Effector memory CD8-positive, alpha-beta T cell (primary cell): ENCODE results near the gene ABTB2.

Experiments used
- ATAC-seq: fragments of 150-1000 bp; cut with Tn5 transposase; replicated peaks from 2 replicates; pipeline ENCODE4 v1.10.0; 2021; ENCODE audit warnings: mild to moderate bottlenecking, moderate library complexity
- DNase-seq, 3 experiments: peaks; one replicate each; pipeline ENCODE4 v3.0.0; 2021
- H3K27ac Mint-ChIP-seq, 2 donors: one replicate each; pipeline ENCODE4 v1.8.0; 2022; ENCODE audit warnings: mild to moderate bottlenecking in 2 of 2, mixed read lengths in 2 of 2, moderate library complexity in 2 of 2
- H3K27me3 Mint-ChIP-seq, 2 donors: one replicate each; pipeline ENCODE4 v1.8.0; 2022; ENCODE audit warnings: mixed read lengths in 2 of 2
- H3K36me3 Mint-ChIP-seq: one replicate; pipeline ENCODE4 v1.8.0; 2022; ENCODE audit warnings: mild to moderate bottlenecking, moderate library complexity, mixed read lengths; ENCODE audit not compliant: insufficient read depth
- H3K4me1 Mint-ChIP-seq, 2 donors: one replicate each; pipeline ENCODE4 v1.8.0; 2022; ENCODE audit warnings: low read depth in 2 of 2, mixed read lengths in 2 of 2
- H3K4me3 Mint-ChIP-seq, 2 donors: one replicate each; pipeline ENCODE4 v1.8.0; 2022; ENCODE audit warnings: mild to moderate bottlenecking in 2 of 2, mixed read lengths in 2 of 2, moderate library complexity in 2 of 2
- H3K9me3 Mint-ChIP-seq, 2 donors: one replicate each; pipeline ENCODE4 v1.8.0; 2022; ENCODE audit warnings: mixed read lengths in 2 of 2

The ABTB2 gene

GRCh38 chr11:34218067-34218466 is 139.7 kb downstream of the ABTB2 start:
- H3K36me3 Mint-ChIP-seq = peaks cover 6% of the 10 kb centered on the region
- no peak overlapping the region for H3K27ac Mint-ChIP-seq
- no peak overlapping the region for H3K4me3 Mint-ChIP-seq
- H3K27me3 Mint-ChIP-seq = peaks cover 0 to 9% of the 10 kb centered on the region in 2 donors
- no peak for ATAC-seq
- peaks cover 0 to 4% of the 10 kb centered on the region in 2 donors for H3K4me1 Mint-ChIP-seq
- H3K9me3 Mint-ChIP-seq = no peaks in the 10 kb centered on the region
- DNase-seq = no peak

- DNase-seq (no peak), ATAC-seq (no peak)
- Mint-ChIP-seq H3K4me3 (no peak overlapping the region), H3K4me1 (peaks cover 0 to 4% of the 10 kb centered on the region in 2 donors), H3K36me3 (peaks cover 3% of the 10 kb centered on the region), H3K9me3 (no peaks in the 10 kb centered on the region), H3K27ac (no peak overlapping the region), H3K27me3 (peaks cover 0 to 9% of the 10 kb centered on the region in 2 donors)
Measured at GRCh38 chr11:34216706-34217105, 141.1 kb downstream of the ABTB2 start.

GRCh38 chr11:34215806-34216453 is 141.9 kb downstream of the ABTB2 start:
- Mint-ChIP-seq H3K36me3 (peaks cover 2% of the 10 kb centered on the region), H3K27ac (no peak overlapping the region), H3K4me1 (peaks cover 0 to 4% of the 10 kb centered on the region in 2 donors), H3K27me3 (peaks cover 0 to 9% of the 10 kb centered on the region in 2 donors), H3K9me3 (no peaks in the 10 kb centered on the region), H3K4me3 (no peak overlapping the region)
- DNase-seq (no peak), ATAC-seq (no peak)

GRCh38 chr11:34214961-34215805 is 142.6 kb downstream of the ABTB2 start:
- no peaks in the 10 kb centered on the region for H3K9me3 Mint-ChIP-seq
- peaks cover 0 to 9% of the 10 kb centered on the region in 2 donors for H3K27me3 Mint-ChIP-seq
- peak overlapping the region; percentile 15 to 62 for H3K27ac Mint-ChIP-seq
- H3K4me1 Mint-ChIP-seq = peaks cover 0 to 4% of the 10 kb centered on the region in 2 donors
- DNase-seq = no peak
- peak; percentile 39 for ATAC-seq
- H3K4me3 Mint-ChIP-seq = no peak overlapping the region
- peaks cover 2% of the 10 kb centered on the region for H3K36me3 Mint-ChIP-seq

GRCh38 chr11:34213366-34213765 is 144.4 kb downstream of the ABTB2 start:
- DNase-seq (no peak), ATAC-seq (no peak)
- Mint-ChIP-seq H3K4me1 (peaks cover 0 to 4% of the 10 kb centered on the region in 2 donors), H3K36me3 (peaks cover 2% of the 10 kb centered on the region), H3K9me3 (no peaks in the 10 kb centered on the region), H3K27me3 (no peaks in the 10 kb centered on the region), H3K27ac (no peak overlapping the region), H3K4me3 (no peak overlapping the region)

- Mint-ChIP-seq H3K4me1 (peaks cover 0 to 4% of the 10 kb centered on the region in 2 donors), H3K36me3 (peaks cover 2% of the 10 kb centered on the region), H3K9me3 (no peaks in the 10 kb centered on the region), H3K27ac (no peak overlapping the region), H3K27me3 (no peaks in the 10 kb centered on the region), H3K4me3 (no peak overlapping the region)
- ATAC-seq (no peak), DNase-seq (no peak)
Measured at GRCh38 chr11:34212566-34212965, 145.2 kb downstream of the ABTB2 start.

GRCh38 chr11:34209809-34210208 is 148.0 kb downstream of the ABTB2 start:
- Mint-ChIP-seq H3K36me3 (no peaks in the 10 kb centered on the region), H3K27ac (no peak overlapping the region), H3K4me3 (no peak overlapping the region), H3K4me1 (peaks cover 0 to under 1% of the 10 kb centered on the region in 2 donors), H3K9me3 (no peaks in the 10 kb centered on the region), H3K27me3 (no peaks in the 10 kb centered on the region)
- DNase-seq = no peak
- no peak for ATAC-seq

GRCh38 chr11:34208266-34209135 is 149.3 kb downstream of the ABTB2 start:
- H3K36me3 Mint-ChIP-seq = no peaks in the 10 kb centered on the region
- ATAC-seq (no peak), DNase-seq (no peak)
- no peak overlapping the region for H3K27ac Mint-ChIP-seq
- H3K4me1 Mint-ChIP-seq = peaks cover 1 to 5% of the 10 kb centered on the region in 2 donors
- H3K4me3 Mint-ChIP-seq = no peak overlapping the region
- no peaks in the 10 kb centered on the region for H3K27me3 Mint-ChIP-seq
- H3K9me3 Mint-ChIP-seq = no peaks in the 10 kb centered on the region

GRCh38 chr11:34207487-34208180 is 150.2 kb downstream of the ABTB2 start:
- DNase-seq (no peak), ATAC-seq (no peak)
- Mint-ChIP-seq H3K4me1 (peaks cover 6 to 9% of the 10 kb centered on the region in 2 donors), H3K36me3 (no peaks in the 10 kb centered on the region), H3K9me3 (no peaks in the 10 kb centered on the region), H3K4me3 (no peak overlapping the region), H3K27ac (no peak overlapping the region), H3K27me3 (no peaks in the 10 kb centered on the region)

- H3K27ac Mint-ChIP-seq = no peak overlapping the region
- H3K9me3 Mint-ChIP-seq = no peaks in the 10 kb centered on the region
- H3K36me3 Mint-ChIP-seq = no peaks in the 10 kb centered on the region
- H3K27me3 Mint-ChIP-seq = no peaks in the 10 kb centered on the region
- H3K4me1 Mint-ChIP-seq = peaks cover 6 to 9% of the 10 kb centered on the region in 2 donors
- DNase-seq = no peak
- no peak for ATAC-seq
- H3K4me3 Mint-ChIP-seq = no peak overlapping the region
Measured at GRCh38 chr11:34206407-34207300, 151.2 kb downstream of the ABTB2 start.

GRCh38 chr11:34205326-34206035 is 152.3 kb downstream of the ABTB2 start:
- Mint-ChIP-seq H3K27ac (no peak overlapping the region), H3K9me3 (no peaks in the 10 kb centered on the region), H3K36me3 (no peaks in the 10 kb centered on the region), H3K27me3 (no peaks in the 10 kb centered on the region), H3K4me1 (peaks cover 6 to 9% of the 10 kb centered on the region in 2 donors), H3K4me3 (no peak overlapping the region)
- ATAC-seq = no peak
- DNase-seq = no peak
